ENCODE results near the gene OR9Q1.

GRCh38 chr11:58068655-58069054, 45.0 kb downstream of the OR9Q1 start:
- TF ChIP-seq, protein P1, sequence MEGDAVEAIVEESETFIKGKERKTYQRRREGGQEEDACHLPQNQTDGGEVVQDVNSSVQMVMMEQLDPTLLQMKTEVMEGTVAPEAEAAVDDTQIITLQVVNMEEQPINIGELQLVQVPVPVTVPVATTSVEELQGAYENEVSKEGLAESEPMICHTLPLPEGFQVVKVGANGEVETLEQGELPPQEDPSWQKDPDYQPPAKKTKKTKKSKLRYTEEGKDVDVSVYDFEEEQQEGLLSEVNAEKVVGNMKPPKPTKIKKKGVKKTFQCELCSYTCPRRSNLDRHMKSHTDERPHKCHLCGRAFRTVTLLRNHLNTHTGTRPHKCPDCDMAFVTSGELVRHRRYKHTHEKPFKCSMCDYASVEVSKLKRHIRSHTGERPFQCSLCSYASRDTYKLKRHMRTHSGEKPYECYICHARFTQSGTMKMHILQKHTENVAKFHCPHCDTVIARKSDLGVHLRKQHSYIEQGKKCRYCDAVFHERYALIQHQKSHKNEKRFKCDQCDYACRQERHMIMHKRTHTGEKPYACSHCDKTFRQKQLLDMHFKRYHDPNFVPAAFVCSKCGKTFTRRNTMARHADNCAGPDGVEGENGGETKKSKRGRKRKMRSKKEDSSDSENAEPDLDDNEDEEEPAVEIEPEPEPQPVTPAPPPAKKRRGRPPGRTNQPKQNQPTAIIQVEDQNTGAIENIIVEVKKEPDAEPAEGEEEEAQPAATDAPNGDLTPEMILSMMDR (IDR thresholded peaks at IDR 0.05): no peak
- no peak for TF ChIP-seq POLR2AphosphoS5 (IDR thresholded peaks at IDR 0.05)
- TF ChIP-seq EP300 (IDR thresholded peaks at IDR 0.05): no peak
- no peak for TF ChIP-seq POLR2A (IDR thresholded peaks at IDR 0.05)
